ENCODE results near the gene SGK2. TPM values are rescaled to one million over a fixed set of nuclear protein-coding genes. Genes with fewer than 3 reads are reported as not detected.

Gene SGK2
- polyA plus RNA-seq, 1 of the 3 experiments (the other 2 are of a cell fraction), result 0.21 TPM

- CTCF ChIA-PET, result no interaction called here
- 85% methylated on average over 1 of the region's 1 CpG for WGBS (ENCODE audit: low lambda C conversion rate)
Observed at GRCh38 chr20:43520074-43520630, 38.7 kb upstream of the SGK2 start.

GRCh38 chr20:43525021-43525420 lies 33.8 kb upstream of the SGK2 start:
- Histone ChIP-seq H2AFZ (ENCODE audit: low read depth) (no peak overlapping the region), H3K9me3 (no peaks in the 10 kb centered on the region), H3K4me1 (ENCODE audit: control insufficient read depth in 1 of 2, insufficient read depth in 2 of 2, low read depth in 1 of 2, low read length in 1 of 2) (no peaks in the 10 kb centered on the region), H3K36me3 (replicated peaks in 1 of 2; ENCODE audit: control insufficient read depth in 1 of 2, insufficient read depth in 2 of 2, low read length in 1 of 2) (peaks cover 0 to 3% of the 10 kb centered on the region in 2 experiments), H3K27me3 (ENCODE audit: insufficient read depth) (no peaks in the 10 kb centered on the region), H3F3A (replicated peaks; ENCODE audit: insufficient read depth) (no peaks in the 10 kb centered on the region), H3K9ac (no peak overlapping the region), H3K4me2 (no peak overlapping the region), H3K9me2 (no peaks in the 10 kb centered on the region), H4K20me1 (ENCODE audit: insufficient read depth) (no peaks in the 10 kb centered on the region; the same call in 1 of the 2 replicates), H3K79me2 (ENCODE audit: insufficient read depth) (no peaks in the 10 kb centered on the region), H3K4me3 (ENCODE audit: low read depth in 2 of 2, low read length in 1 of 2) (no peak overlapping the region), H3K27ac (ENCODE audit: low read depth in 2 of 2, low read length in 1 of 2) (no peak overlapping the region)
- DNase-seq, result no peak
- WGBS (ENCODE audit: low lambda C conversion rate), result 88% methylated on average over 5 of the region's 5 CpGs
- POLR2A ChIA-PET, result no interaction called here
- CTCF ChIA-PET, result interaction anchor here (1.0 to 5.4 kb wide), 3 partner anchors 8 to 14 kb away, joined by 3 to 54 read pairs (median 3); no protein-coding TSS in a partner anchor
- TF ChIP-seq RXRA (IDR thresholded peaks at IDR 0.05; ENCODE audit: borderline replicate concordance, low read depth), result no peak
- no peak for TF ChIP-seq NRF1 (IDR thresholded peaks at IDR 0.05; ENCODE audit: low read depth, low read length)
- TF ChIP-seq EZH2phosphoT487 (IDR thresholded peaks at IDR 0.05; ENCODE audit: borderline replicate concordance, low read depth), result no peak
- no peak for TF ChIP-seq FOXJ3 (CRISPR knock-in tag; IDR thresholded peaks at IDR 0.05)
- TF ChIP-seq GATA2 (CRISPR knock-in tag; IDR thresholded peaks at IDR 0.05), result no peak
- TF ChIP-seq CHD2 (IDR thresholded peaks at IDR 0.05; ENCODE audit: low read length, partially characterized antibody), result no peak
- no peak for TF ChIP-seq NFIC (IDR thresholded peaks at IDR 0.05; ENCODE audit: borderline replicate concordance)
- TF ChIP-seq TCF12 (IDR thresholded peaks at IDR 0.05), result no peak
- TF ChIP-seq SMC3 (IDR thresholded peaks at IDR 0.05; ENCODE audit: low read depth, low read length), result no peak
- TF ChIP-seq CTCF (IDR thresholded peaks at IDR 0.05), result no peak
- no peak for TF ChIP-seq POLR2AphosphoS5 (IDR thresholded peaks at IDR 0.05; ENCODE audit: low read depth, low read length)
- TF ChIP-seq USF2 (IDR thresholded peaks at IDR 0.05; ENCODE audit: borderline replicate concordance, low read depth, low read length), result no peak
- TF ChIP-seq TAF1 (IDR thresholded peaks at IDR 0.05; ENCODE audit: borderline replicate concordance, low read depth, low read length), result no peak

More at GRCh38 chr20:43520074-43520630, 38.7 kb upstream of the SGK2 start:
- POLR2A ChIA-PET, result no interaction called here
- Histone ChIP-seq H3K27ac (ENCODE audit: low read depth in 2 of 2, low read length in 1 of 2) (no peak overlapping the region), H3K4me2 (no peak overlapping the region), H3K4me1 (ENCODE audit: control insufficient read depth in 1 of 2, insufficient read depth in 2 of 2, low read depth in 1 of 2, low read length in 1 of 2) (peaks cover 0 to 8% of the 10 kb centered on the region in 2 experiments; a peak in 1 of 4 replicates), H3K27me3 (ENCODE audit: insufficient read depth) (no peaks in the 10 kb centered on the region), H3K4me3 (ENCODE audit: low read depth in 2 of 2, low read length in 1 of 2) (no peak overlapping the region), H3K9me2 (no peaks in the 10 kb centered on the region), H4K20me1 (ENCODE audit: insufficient read depth) (no peaks in the 10 kb centered on the region; the same call in 1 of the 2 replicates), H3K9ac (no peak overlapping the region), H3K36me3 (replicated peaks in 1 of 2; ENCODE audit: control insufficient read depth in 1 of 2, insufficient read depth in 2 of 2, low read length in 1 of 2) (peaks cover 0 to 3% of the 10 kb centered on the region in 2 experiments), H3K79me2 (ENCODE audit: insufficient read depth) (peaks cover 13% of the 10 kb centered on the region), H3K9me3 (no peaks in the 10 kb centered on the region), H3F3A (replicated peaks; ENCODE audit: insufficient read depth) (no peaks in the 10 kb centered on the region), H2AFZ (ENCODE audit: low read depth) (no peak overlapping the region)
- TF ChIP-seq RXRA (IDR thresholded peaks at IDR 0.05; ENCODE audit: borderline replicate concordance, low read depth), result no peak
- TF ChIP-seq YY1 (IDR thresholded peaks at IDR 0.05; ENCODE audit: low read depth), result no peak
- no peak for TF ChIP-seq USF1 (IDR thresholded peaks at IDR 0.05; ENCODE audit: borderline replicate concordance, low read depth)
- TF ChIP-seq EP300 (IDR thresholded peaks at IDR 0.05; ENCODE audit: borderline replicate concordance in 1 of 2, low read depth in 1 of 2, low read length in 1 of 2), result no peak
- no peak for TF ChIP-seq TAF1 (IDR thresholded peaks at IDR 0.05; ENCODE audit: borderline replicate concordance, low read depth, low read length)
- TF ChIP-seq PBX3 (IDR thresholded peaks at IDR 0.05), result no peak
- no peak for TF ChIP-seq FOSL2 (IDR thresholded peaks at IDR 0.05; ENCODE audit: borderline replicate concordance, low read depth)
- no peak for TF ChIP-seq RAD21 (IDR thresholded peaks at IDR 0.05; ENCODE audit: low read length)
- no peak for TF ChIP-seq USF2 (IDR thresholded peaks at IDR 0.05; ENCODE audit: borderline replicate concordance, low read depth, low read length)
- DNase-seq, result no peak
